Activated naive CD8-positive, alpha-beta T cell treated with anti-CD3 and anti-CD28 coated beads, Interleukin-2, amount 50 U/mL, for 24 hours (primary cell): ENCODE measurements around the gene GSTP1.
"Not testable (repeated sequence)": the region's sequence is repeated elsewhere in the genome, so short reads cannot be mapped to it uniquely, and the experiment has no call there.

ENCODE experiments used
- ATAC-seq: fragments of 150-1000 bp; cut with Tn5 transposase; one replicate; pipeline ENCODE4 v1.10.0; 2021
- DNase-seq: peaks from one replicate; pipeline ENCODE4 v3.0.0; 2021
- H3K27ac Mint-ChIP-seq: one replicate; pipeline ENCODE4 v1.8.0; 2021; ENCODE audit warnings: mild to moderate bottlenecking, mixed read lengths
- H3K27me3 Mint-ChIP-seq: one replicate; pipeline ENCODE4 v1.8.0; 2021; ENCODE audit warnings: mixed read lengths
- H3K36me3 Mint-ChIP-seq: one replicate; pipeline ENCODE4 v1.8.0; 2021; ENCODE audit warnings: low read depth, mixed read lengths
- H3K4me1 Mint-ChIP-seq: one replicate; pipeline ENCODE4 v1.8.0; 2021; ENCODE audit warnings: mixed read lengths
- H3K4me3 Mint-ChIP-seq: one replicate; pipeline ENCODE4 v1.8.0; 2021; ENCODE audit warnings: mild to moderate bottlenecking, moderate library complexity, mixed read lengths
- H3K9me3 Mint-ChIP-seq: one replicate; pipeline ENCODE4 v1.8.0; 2021; ENCODE audit warnings: mixed read lengths

Gene GSTP1

GRCh38 chr11:67583247-67584204 is at the start of gene GSTP1:
TSS of gene GSTP1 (plus strand) at chr11:67583812. CDS start at chr11:67583844, 32 bp downstream.
- Mint-ChIP-seq H3K4me1 (peaks cover 59% of the 10 kb centered on the region), H3K27me3 (peaks cover 21% of the 10 kb centered on the region), H3K27ac (peak within 1 kb of the TSS; percentile 90), H3K9me3 (peaks cover 4% of the 10 kb centered on the region), H3K36me3 (peaks cover 36% of the 10 kb centered on the region), H3K4me3 (peak within 1 kb of the TSS; percentile 87)
- peak; percentile 91 for DNase-seq
- peak; percentile 92 for ATAC-seq

- no peaks in the 10 kb centered on the region for H3K4me1 Mint-ChIP-seq
- peaks cover 14% of the 10 kb centered on the region for H3K9me3 Mint-ChIP-seq
- H3K27ac Mint-ChIP-seq = no peak overlapping the region
- peaks cover 3% of the 10 kb centered on the region for H3K36me3 Mint-ChIP-seq
- peaks cover 3% of the 10 kb centered on the region for H3K27me3 Mint-ChIP-seq
- H3K4me3 Mint-ChIP-seq = no peak overlapping the region
- no peak for ATAC-seq
- no peak for DNase-seq
Measured at GRCh38 chr11:67534070-67534679, 49.4 kb upstream of the GSTP1 start.

GRCh38 chr11:67535561-67535960 is 48.1 kb upstream of the GSTP1 start:
- no peak for ATAC-seq
- Mint-ChIP-seq H3K4me3 (no peak overlapping the region), H3K27ac (no peak overlapping the region), H3K36me3 (peaks cover 3% of the 10 kb centered on the region), H3K4me1 (no peaks in the 10 kb centered on the region), H3K9me3 (peaks cover 14% of the 10 kb centered on the region), H3K27me3 (peaks cover 3% of the 10 kb centered on the region)
- no peak for DNase-seq

- Mint-ChIP-seq H3K27me3 (peaks cover 3% of the 10 kb centered on the region), H3K4me3 (no peak overlapping the region), H3K9me3 (peaks cover 9% of the 10 kb centered on the region), H3K36me3 (peaks cover 3% of the 10 kb centered on the region), H3K27ac (no peak overlapping the region), H3K4me1 (no peaks in the 10 kb centered on the region)
- DNase-seq (no peak), ATAC-seq (no peak)
Measured at GRCh38 chr11:67538306-67538705, 45.3 kb upstream of the GSTP1 start.

GRCh38 chr11:67538823-67539505 is 44.6 kb upstream of the GSTP1 start:
- peaks cover 3% of the 10 kb centered on the region for H3K36me3 Mint-ChIP-seq
- no peak for ATAC-seq
- H3K27ac Mint-ChIP-seq = no peak overlapping the region
- peaks cover 3% of the 10 kb centered on the region for H3K27me3 Mint-ChIP-seq
- DNase-seq = no peak
- no peaks in the 10 kb centered on the region for H3K4me1 Mint-ChIP-seq
- peaks cover 6% of the 10 kb centered on the region for H3K9me3 Mint-ChIP-seq
- H3K4me3 Mint-ChIP-seq = no peak overlapping the region

GRCh38 chr11:67539550-67539949 is 44.1 kb upstream of the GSTP1 start:
- peaks cover 2% of the 10 kb centered on the region for H3K27me3 Mint-ChIP-seq
- DNase-seq = no peak
- peaks cover 1% of the 10 kb centered on the region for H3K36me3 Mint-ChIP-seq
- ATAC-seq = no peak
- H3K27ac Mint-ChIP-seq = no peak overlapping the region
- no peaks in the 10 kb centered on the region for H3K4me1 Mint-ChIP-seq
- H3K4me3 Mint-ChIP-seq = no peak overlapping the region
- peaks cover 2% of the 10 kb centered on the region for H3K9me3 Mint-ChIP-seq

- no peaks in the 10 kb centered on the region for H3K36me3 Mint-ChIP-seq
- ATAC-seq (no peak), DNase-seq (no peak)
- H3K4me3 Mint-ChIP-seq = no peak overlapping the region
- H3K9me3 Mint-ChIP-seq = no peaks in the 10 kb centered on the region
- H3K27ac Mint-ChIP-seq = no peak overlapping the region
- no peaks in the 10 kb centered on the region for H3K4me1 Mint-ChIP-seq
- no peaks in the 10 kb centered on the region for H3K27me3 Mint-ChIP-seq
Measured at GRCh38 chr11:67541198-67541597, 42.4 kb upstream of the GSTP1 start.

GRCh38 chr11:67542169-67542568 is 41.4 kb upstream of the GSTP1 start:
- H3K9me3 Mint-ChIP-seq = no peaks in the 10 kb centered on the region
- H3K27me3 Mint-ChIP-seq = no peaks in the 10 kb centered on the region
- no peaks in the 10 kb centered on the region for H3K4me1 Mint-ChIP-seq
- no peak overlapping the region for H3K27ac Mint-ChIP-seq
- H3K4me3 Mint-ChIP-seq = no peak overlapping the region
- no peaks in the 10 kb centered on the region for H3K36me3 Mint-ChIP-seq
- no peak for ATAC-seq
- DNase-seq = no peak

- no peaks in the 10 kb centered on the region for H3K9me3 Mint-ChIP-seq
- no peaks in the 10 kb centered on the region for H3K27me3 Mint-ChIP-seq
- no peaks in the 10 kb centered on the region for H3K36me3 Mint-ChIP-seq
- H3K4me1 Mint-ChIP-seq = no peaks in the 10 kb centered on the region
- H3K4me3 Mint-ChIP-seq = no peak overlapping the region
- ATAC-seq (no peak), DNase-seq (no peak)
- H3K27ac Mint-ChIP-seq = no peak overlapping the region
Measured at GRCh38 chr11:67542971-67543370, 40.6 kb upstream of the GSTP1 start.

GRCh38 chr11:67543585-67543984 is 40.0 kb upstream of the GSTP1 start:
- no peak overlapping the region for H3K4me3 Mint-ChIP-seq
- no peak overlapping the region for H3K27ac Mint-ChIP-seq
- H3K36me3 Mint-ChIP-seq = no peaks in the 10 kb centered on the region
- DNase-seq (no peak), ATAC-seq (no peak)
- H3K4me1 Mint-ChIP-seq = no peaks in the 10 kb centered on the region
- H3K9me3 Mint-ChIP-seq = no peaks in the 10 kb centered on the region
- no peaks in the 10 kb centered on the region for H3K27me3 Mint-ChIP-seq

- no peak overlapping the region for H3K4me3 Mint-ChIP-seq
- ATAC-seq (no peak), DNase-seq (no peak)
- no peaks in the 10 kb centered on the region for H3K4me1 Mint-ChIP-seq
- no peak overlapping the region for H3K27ac Mint-ChIP-seq
- no peaks in the 10 kb centered on the region for H3K9me3 Mint-ChIP-seq
- no peaks in the 10 kb centered on the region for H3K27me3 Mint-ChIP-seq
- H3K36me3 Mint-ChIP-seq = no peaks in the 10 kb centered on the region
Measured at GRCh38 chr11:67544616-67545242, 38.9 kb upstream of the GSTP1 start.

GRCh38 chr11:67545280-67545679 is 38.3 kb upstream of the GSTP1 start:
- Mint-ChIP-seq H3K4me1 (no peaks in the 10 kb centered on the region), H3K9me3 (peaks cover 3% of the 10 kb centered on the region), H3K4me3 (no peak overlapping the region), H3K27ac (no peak overlapping the region), H3K27me3 (no peaks in the 10 kb centered on the region), H3K36me3 (no peaks in the 10 kb centered on the region)
- DNase-seq = no peak
- no peak for ATAC-seq

- not testable (repeated sequence) for H3K4me3 Mint-ChIP-seq, H3K4me1 Mint-ChIP-seq, ATAC-seq, H3K27ac Mint-ChIP-seq, H3K36me3 Mint-ChIP-seq, DNase-seq, H3K27me3 Mint-ChIP-seq
- peaks cover 18% of the 10 kb centered on the region for H3K9me3 Mint-ChIP-seq
Measured at GRCh38 chr11:67548112-67548511, 35.5 kb upstream of the GSTP1 start.

GRCh38 chr11:67548555-67549110 is 35.0 kb upstream of the GSTP1 start:
- no peak for DNase-seq
- Mint-ChIP-seq H3K4me1 (no peaks in the 10 kb centered on the region), H3K36me3 (peaks cover 6% of the 10 kb centered on the region), H3K27ac (no peak overlapping the region), H3K27me3 (no peaks in the 10 kb centered on the region), H3K9me3 (peaks cover 18% of the 10 kb centered on the region), H3K4me3 (no peak overlapping the region)
- ATAC-seq = no peak
